ENCODE results near the gene KHDC4.

The KHDC4 gene

DNA sequence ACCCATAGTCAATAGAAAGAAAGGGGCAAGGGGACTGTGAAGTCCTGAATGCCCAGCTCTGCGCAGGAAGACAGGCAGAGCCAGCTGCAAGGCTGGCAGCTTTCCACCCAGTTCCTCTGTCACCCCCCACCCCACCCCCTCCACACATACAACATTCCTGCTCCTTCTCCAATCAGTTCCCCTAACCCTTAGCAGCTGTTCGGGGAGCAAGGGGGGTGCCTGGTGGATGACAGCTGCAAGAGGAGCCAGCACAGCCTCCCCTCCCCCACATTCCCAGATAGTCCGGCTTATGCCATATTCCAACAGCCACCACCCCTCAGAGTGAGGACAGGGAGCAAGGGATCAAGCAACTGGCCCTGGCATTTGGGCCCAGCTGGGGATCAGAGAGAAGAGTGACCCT lies 34.5 kb upstream of the KHDC4 start:
- peak; percentile 76 for DNase-seq

- no peak for DNase-seq
Observed at GRCh38 chr1:155968051-155968400, 33.8 kb upstream of the KHDC4 start.

GRCh38 chr1:155967341-155968050 lies 33.3 kb upstream of the KHDC4 start:
- no peak for DNase-seq

DNA sequence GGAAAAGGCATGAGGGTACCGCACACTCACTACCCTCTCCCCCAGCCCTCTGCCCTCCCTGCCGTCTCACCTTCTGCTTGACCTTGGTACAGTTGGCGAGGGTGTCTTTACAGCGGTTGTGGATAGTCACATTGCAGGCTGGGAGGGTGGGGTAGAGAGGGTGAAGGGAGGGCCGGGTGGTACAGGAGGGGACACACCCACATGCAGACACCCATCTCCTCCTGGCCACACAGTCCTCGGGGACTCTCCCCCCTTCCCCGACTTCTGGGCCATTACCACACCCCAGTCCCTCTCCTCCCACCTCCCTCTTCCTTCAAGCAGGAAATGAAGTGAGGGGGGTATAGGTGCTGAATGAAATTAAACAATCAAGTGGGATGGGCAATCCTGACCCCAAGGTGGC lies 32.5 kb upstream of the KHDC4 start:
- DNase-seq = no peak

DNA sequence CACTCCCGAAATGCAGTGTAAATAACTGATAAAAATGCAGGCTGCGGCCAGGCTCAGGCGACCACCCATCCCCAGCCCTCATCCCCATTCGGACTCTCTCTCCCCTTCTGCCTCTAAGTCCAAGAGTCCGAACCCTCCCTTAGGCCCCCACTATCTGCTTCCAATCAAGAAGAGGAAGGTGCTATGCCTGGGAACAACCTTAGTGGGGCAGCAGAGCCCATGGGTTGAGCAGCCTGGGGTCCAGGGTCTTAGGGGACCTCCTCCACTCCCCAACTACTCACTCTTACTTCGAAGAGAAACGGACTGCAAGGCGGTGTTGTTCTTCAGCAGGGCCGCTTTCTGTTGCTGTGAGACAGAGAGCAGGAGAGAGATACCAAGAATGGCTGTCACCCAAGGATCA lies 31.9 kb upstream of the KHDC4 start:
- no peak for DNase-seq

DNA sequence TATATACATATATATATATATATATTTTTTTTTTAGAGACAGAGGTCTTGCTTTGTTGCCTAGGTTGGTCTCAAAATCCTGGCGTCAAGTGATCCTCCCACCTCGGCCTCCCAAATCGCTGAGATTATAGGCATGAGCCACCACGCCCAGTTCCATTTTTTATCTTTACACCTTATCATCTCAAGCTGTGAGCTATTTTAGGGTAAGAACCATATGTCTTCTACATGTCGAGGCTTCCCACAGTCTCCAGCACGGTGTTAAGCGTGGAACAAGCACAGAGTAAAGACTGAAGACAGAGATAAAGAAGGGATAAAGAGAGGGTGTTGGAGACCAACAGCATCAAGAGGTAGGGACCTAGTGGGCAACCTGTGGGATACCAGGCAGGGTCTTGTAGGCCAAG lies 30.0 kb upstream of the KHDC4 start:
- DNase-seq = no peak

DNA sequence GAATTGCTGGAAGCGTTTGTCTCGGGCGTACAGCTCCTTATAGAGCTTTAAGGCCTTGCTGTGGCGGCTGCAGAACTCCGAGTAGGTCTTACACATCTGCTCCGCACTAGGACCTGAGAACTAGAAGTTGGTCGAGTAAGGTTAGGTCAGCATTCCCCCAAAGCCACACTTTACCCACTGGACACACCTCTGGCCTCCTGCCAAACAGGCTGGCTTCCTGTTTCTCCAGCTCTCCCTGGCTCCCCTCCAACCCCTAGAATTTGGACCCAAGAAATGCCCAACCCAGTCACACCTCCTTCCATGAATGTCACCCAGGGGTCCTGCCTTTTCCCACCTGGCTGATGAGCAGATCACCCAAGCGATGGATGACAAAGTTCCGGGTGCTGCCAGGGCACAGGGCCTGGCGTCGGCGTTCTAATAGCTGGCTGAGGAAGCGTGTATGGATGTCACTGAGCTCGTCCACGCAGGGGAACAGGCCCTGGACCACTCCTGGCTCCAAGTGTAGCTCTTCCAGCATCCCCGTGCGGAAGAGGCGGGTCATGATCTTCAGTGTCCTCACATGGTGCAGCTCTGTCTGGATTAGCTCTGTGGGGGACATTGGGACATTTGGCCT lies 28.5 kb upstream of the KHDC4 start:
- no peak for DNase-seq

DNA sequence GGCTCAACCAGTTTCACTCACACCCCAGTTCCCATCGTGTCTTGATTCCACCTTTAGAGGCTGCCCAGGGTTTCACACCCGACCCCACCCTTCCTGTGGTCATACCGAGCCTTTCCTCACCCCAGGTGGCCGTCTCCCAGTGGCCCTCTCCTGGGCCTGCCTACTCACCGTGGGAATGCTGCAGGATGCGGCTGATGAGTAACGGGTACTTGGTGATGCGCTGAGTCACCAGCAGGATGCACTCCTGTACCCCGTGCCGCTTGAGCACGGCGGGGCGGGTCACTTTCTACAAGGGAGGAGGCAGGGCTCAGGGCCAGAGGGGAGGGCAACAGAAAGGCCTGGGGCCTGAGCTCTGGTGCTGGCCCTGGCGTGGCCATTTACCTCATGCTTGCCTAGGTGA lies 27.7 kb upstream of the KHDC4 start:
- DNase-seq = peak; percentile 91

- no peak for DNase-seq
Observed at GRCh38 chr1:155960081-155960745, 26.0 kb upstream of the KHDC4 start.

DNA sequence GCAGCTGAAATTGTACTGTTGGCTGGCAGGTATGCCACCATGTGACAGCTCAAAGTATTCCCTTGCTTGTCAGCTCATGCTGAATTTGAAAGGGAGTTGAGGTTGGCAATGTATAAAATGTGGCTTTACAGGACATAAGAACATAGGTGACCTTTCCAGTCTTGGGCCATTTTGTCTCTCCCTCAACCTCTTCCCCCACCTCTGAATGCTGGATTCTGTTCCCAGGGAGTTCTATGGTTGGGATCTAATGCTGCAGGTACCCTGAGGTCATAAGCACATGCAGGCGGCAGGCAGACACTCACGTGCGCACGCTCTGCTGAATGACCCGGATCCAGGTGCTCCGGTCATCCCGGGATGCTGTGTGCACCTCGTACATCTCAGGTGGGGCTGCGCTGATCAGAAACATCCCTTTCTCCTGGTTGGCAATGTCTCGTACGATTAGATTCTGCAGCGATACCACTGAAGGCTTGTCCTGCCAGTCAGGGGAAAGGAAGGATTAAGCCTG lies 23.2 kb upstream of the KHDC4 start:
- no peak for DNase-seq

- DNase-seq = no peak
Observed at GRCh38 chr1:155954645-155955044, 20.4 kb upstream of the KHDC4 start.

- no peak for DNase-seq
Observed at GRCh38 chr1:155952505-155952890, 18.3 kb upstream of the KHDC4 start.

- DNase-seq = no peak
Observed at GRCh38 chr1:155951753-155952504, 17.7 kb upstream of the KHDC4 start.

DNA sequence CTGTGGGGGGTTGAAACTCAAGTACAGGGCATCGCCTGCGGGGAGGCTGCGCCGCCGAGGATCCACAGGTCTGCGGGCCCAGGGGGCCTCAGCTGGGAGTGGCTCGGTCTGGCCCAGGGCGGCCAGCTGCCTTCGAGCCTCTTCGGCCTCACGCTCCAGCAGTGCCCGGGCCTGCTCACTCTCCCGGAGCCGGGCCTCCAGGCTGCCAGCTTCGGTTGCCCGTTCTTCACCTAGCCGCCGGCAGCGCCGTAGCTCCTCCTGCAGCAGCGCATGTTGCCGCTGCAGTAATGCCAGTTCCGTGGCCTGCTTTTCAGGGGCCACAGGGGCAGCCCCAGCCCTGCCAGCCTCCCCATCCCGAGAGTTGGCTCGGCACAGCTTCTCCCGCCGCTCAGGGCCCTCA lies 16.6 kb upstream of the KHDC4 start:
- no peak for DNase-seq

DNA sequence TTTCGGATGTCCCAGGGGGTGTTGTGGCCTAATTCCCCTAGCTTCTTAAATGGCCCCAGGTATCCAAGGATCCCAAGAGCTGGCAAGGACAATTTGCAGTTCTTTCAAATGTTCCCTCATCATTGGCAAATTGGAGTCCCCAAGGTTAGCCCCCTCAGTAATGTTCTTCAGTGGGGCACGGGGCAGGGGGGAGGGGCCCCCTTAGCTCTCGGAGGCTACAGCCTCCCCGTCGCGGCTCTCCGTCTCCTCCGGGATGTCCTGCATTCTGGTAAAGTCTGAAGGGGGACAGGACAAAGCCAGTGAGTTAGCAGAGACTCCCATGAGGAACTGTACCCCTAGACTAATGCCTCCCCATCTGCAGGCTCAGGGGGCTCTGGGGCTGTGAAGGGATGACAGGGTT lies 13.5 kb upstream of the KHDC4 start:
- no peak for DNase-seq

DNA sequence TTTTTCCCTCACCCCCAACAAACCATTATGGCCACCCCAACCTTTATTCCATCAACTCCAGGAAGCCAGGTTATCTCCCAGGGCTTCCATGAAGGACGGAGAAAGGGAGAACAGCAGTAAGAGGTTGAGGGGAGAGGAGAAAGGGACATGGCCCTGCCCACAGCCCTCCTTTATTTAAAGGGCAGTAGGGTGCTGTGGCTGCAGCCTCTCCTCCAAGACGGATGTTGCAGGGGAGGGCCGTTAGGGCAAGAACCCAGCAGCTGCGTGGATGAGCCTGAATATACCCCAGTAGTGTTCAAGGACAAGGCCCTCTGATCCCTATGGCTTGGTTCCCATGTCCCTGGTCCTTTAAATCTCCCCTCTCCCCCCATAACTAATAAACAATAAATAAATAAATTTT lies 13.1 kb upstream of the KHDC4 start:
- no peak for DNase-seq

- no peak for DNase-seq
Observed at GRCh38 chr1:155946633-155947219, 12.5 kb upstream of the KHDC4 start.

GRCh38 chr1:155944444-155944799 lies 10.2 kb upstream of the KHDC4 start:
- no peak for DNase-seq

GRCh38 chr1:155942578-155943141 lies 8.4 kb upstream of the KHDC4 start:
- DNase-seq = no peak

GRCh38 chr1:155941845-155942531 lies 7.8 kb upstream of the KHDC4 start:
- no peak for DNase-seq

GRCh38 chr1:155940993-155941844 lies 7.0 kb upstream of the KHDC4 start, which contains the start of gene RXFP4:
TSS of gene RXFP4 (plus strand) at chr1:155941638. CDS start at chr1:155941710, 72 bp downstream.
- no peak for DNase-seq

Data from fibroblast of skin of right quadriceps (primary cell).